ENCODE data around the gene MYOD1.

GRCh38 chr11:17722000-17722643 lies 2.8 kb downstream of the MYOD1 start:
- TF ChIP-seq REST (IDR thresholded peaks at IDR 0.05; ENCODE audit: low read depth) (no peak), CREB1 (IDR thresholded peaks at IDR 0.05; ENCODE audit: low read depth) (no peak), ZBTB7A (IDR thresholded peaks at IDR 0.05; ENCODE audit: low read depth) (no peak), RAD21 (IDR thresholded peaks at IDR 0.05; ENCODE audit: low read depth) (0 out of 2 replicates have a peak, but pooled peaks have one; percentile 8)

Data from Ishikawa (cell line).